HG03520 (cell line): ENCODE measurements around the gene SCN7A.
"Not testable (repeated sequence)": the region's sequence is repeated elsewhere in the genome, so short reads cannot be mapped to it uniquely, and the experiment has no call there.

Source experiments
- ATAC-seq: cut with Tn5 transposase; IDR thresholded peaks from one replicate; pipeline ENCODE4 v1.9.1; 2021; ENCODE audit warnings: mild to moderate bottlenecking, moderate library complexity; ENCODE audit not compliant: unreplicated experiment

Gene SCN7A

GRCh38 chr2:166494140-166494624, at the start of gene SCN7A:
Gene SCN7A, minus strand, starts transcription at chr2:166494249. Its CDS starts 16,553 bp downstream, at chr2:166477696.
- no peak for ATAC-seq

GRCh38 chr2:166539340-166540162, 45.5 kb upstream of the SCN7A start:
- ATAC-seq, result peak; percentile 94

- ATAC-seq, result no peak
These were observed 42.1 kb upstream of the SCN7A start for GRCh38 chr2:166536111-166536510.

GRCh38 chr2:166521155-166521554, 27.1 kb upstream of the SCN7A start:
- no peak for ATAC-seq

DNA sequence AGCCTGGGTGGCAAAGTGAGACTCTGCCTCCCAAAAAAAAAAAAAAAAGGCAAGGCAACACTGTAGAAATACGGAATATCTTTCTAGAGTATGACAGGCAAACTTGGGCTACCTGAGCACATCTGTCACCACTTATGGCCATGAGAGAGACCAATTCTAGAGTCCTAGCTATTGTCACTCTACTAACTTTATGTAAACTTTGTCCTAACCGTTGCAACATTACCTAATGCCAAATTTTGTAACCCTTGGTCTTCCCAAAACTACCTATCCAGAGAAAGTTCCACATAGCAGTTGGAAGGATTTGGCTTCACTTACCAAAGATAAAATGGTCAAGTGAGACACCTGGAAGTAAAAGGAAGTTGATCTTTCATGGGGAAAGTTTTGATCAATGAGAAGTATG, 26.6 kb upstream of the SCN7A start:
- ATAC-seq, result no peak

- ATAC-seq, result no peak
These were observed 25.4 kb upstream of the SCN7A start for GRCh38 chr2:166519391-166519962.

DNA sequence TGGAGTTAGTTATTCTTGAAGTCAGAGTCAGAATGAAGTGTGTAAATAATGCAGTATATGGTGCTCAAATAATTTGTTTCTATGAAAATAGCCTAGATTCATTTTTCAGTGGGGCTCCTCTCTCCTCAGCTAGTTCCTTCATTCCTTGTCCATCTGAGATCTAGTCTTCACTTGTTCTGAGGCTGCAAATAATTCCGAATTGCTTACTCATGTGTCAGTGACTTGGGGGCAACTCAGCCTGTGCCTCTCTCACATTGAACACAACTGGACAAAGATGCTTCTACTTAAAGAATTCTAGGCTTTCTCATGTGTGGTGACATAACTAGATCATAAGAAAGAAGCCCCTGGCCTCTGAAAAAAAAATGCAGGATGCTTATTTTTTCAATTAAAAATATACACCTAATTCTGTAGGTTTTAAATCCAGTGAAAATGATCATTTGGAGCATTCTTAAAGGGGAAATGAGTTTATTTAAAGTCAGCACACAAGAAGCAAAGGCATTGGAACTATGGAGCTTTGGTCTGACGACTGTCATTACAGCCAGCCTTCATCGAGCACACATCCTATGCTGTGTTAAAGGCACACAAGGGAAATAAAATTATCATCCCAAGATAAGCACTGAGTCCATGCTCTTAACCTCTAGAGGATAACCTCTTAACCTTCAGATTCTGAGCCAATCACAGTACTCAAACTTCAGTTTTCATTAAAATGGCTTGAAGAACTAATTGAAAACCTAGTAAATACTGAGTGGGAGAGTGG, 24.8 kb upstream of the SCN7A start:
- no peak for ATAC-seq

GRCh38 chr2:166517533-166518061, 23.5 kb upstream of the SCN7A start:
- ATAC-seq, result no peak

DNA sequence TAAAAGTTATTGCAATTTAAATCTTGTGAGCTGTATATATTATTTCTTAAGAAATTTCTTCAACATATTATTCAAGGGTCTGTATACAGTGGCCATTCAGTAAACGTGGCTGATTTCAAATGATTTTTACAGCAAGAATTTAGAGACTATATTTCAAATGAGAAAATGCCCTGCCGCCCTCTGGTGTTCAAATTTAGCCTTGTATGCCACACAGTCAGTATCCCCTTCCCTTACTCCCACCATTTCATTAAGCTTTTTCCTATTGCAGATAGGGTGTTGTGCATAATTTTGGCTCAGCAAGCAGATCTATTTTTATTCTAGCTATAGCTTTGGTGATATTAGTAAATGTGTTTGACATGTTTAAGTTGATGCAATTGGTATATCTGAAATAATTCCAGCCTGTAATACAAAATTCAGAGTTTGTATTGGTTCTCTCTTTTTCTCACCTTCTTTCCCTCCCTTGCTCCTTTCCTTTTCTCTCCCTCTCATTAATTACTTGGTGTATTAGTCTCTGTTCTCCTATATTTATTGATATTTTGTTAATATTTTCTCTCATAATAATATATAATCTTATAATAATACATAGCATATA, 22.8 kb upstream of the SCN7A start:
- ATAC-seq, result no peak

GRCh38 chr2:166513952-166514351, 19.9 kb upstream of the SCN7A start:
- no peak for ATAC-seq

DNA sequence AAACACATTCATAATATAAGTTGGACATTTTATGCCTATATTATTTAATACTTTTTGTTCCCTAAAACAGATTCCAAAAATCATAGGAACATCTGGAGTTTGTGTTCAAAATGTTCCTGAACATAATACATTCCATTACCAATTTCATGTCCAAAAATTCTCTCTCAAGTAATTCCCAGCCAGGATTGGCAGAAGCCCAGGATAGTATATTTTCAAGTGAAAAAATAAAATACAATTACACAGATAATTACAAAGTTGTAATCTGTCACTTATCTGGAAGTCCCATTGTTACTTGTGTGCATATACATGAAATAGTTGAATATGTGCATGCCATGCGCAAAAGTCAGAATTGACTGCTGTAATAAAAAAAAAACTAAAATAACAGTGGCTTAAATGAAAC, 5.2 kb upstream of the SCN7A start:
- ATAC-seq, result no peak

GRCh38 chr2:166491461-166491860, 2.6 kb downstream of the SCN7A start:
- ATAC-seq, result no peak

GRCh38 chr2:166487171-166487570, 6.9 kb downstream of the SCN7A start:
- no peak for ATAC-seq

DNA sequence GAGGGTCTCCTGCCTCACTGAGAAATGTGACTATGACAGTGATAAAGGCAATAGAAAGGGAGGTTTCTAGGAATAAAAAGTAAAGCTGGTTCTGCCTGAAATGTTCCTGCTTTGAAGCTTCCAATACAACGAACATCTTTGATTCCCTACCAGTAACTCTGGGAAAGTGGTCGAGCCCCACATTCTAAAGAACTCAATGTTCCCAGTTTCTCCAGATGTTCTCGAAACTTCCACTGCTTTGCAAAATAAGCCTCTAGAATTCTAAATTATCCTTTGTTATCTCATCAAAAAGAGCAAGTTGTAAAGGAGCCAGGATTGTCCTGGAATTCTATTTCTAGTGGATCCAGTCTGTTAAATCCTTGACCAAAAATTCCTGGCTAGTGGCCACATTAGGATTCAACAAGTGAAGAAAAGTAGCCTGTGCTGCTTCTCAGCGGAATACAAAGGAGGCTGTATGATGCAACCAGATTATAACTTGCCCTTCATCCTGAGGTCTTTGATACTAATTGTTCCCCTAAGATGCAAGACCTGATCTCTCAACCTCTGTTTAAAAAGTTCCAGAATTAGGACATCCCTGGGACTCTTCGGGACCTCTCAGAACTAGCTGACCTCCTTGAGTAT, 8.4 kb downstream of the SCN7A start:
- ATAC-seq, result no peak

- ATAC-seq, result no peak
These were observed 21.7 kb downstream of the SCN7A start for GRCh38 chr2:166472332-166472731.

- ATAC-seq, result no peak
These were observed 25.7 kb downstream of the SCN7A start for GRCh38 chr2:166468124-166469024.

DNA sequence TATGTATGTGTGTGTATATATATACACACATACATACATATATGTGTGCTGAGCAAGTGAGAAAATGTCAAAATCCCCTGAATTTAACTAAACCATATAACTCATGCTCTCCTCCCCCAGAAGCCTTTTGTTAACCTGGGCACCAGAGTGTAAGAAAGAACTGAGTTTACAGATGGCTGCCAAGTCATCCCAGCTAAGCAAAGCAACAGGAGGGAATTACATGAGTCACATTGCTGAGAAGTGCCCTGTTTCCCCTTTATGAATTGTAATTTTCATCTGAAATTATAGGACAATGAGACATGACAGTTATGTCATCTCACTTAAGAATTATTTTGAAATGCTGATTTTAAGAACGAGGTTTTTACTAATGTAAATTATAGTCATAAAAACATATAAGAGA, 29.9 kb downstream of the SCN7A start:
- no peak for ATAC-seq

- ATAC-seq, result no peak
These were observed 30.4 kb downstream of the SCN7A start for GRCh38 chr2:166463640-166464039.

DNA sequence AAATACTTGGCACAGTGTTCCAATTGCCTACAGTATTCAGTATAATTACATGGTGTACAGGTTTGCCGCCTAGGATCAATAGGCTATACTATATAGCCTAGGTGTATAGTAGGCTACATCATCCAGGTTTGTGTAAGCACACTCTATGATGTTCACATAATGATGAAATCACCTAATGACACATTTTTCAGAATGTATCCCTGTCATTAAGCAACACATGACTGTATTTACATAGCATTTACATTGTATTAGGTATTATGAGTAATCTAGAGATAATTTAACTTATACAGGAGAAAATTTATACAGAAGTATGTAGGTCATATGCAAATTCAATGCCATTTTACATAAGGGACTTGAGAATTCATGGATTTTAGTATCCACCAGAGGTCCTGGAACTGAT, 35.4 kb downstream of the SCN7A start:
- no peak for ATAC-seq

GRCh38 chr2:166455823-166456222, 38.2 kb downstream of the SCN7A start:
- ATAC-seq, result not testable (repeated sequence)
